T-cell (primary cell): ENCODE results near the gene NEMP1. TPM values are rescaled to one million over a fixed set of nuclear protein-coding genes. Genes with fewer than 3 reads are reported as not detected.

Experiments used
- ATAC-seq, 4 experiments: fragments of 200-7000 bp in 3 of 4; fragments of 150-1000 bp in 1 of 4; cut with Tn5 transposase; replicated peaks in 1 of 4; 1 replicate in 3 of 4; 2 replicates in 1 of 4; pipeline ENCODE4 v1.10.0; 2021; ENCODE audit warnings: moderate library complexity in 3 of 4, mild to moderate bottlenecking in 2 of 4, moderate number of reproducible peaks in 1 of 4
- CTCF ChIA-PET, 2 donors: fragments of 300-600 bp; sonication (Branson Sonifier 250); formaldehyde crosslinking; loops; one replicate each; lab custom pipeline; 2022; ENCODE audit warnings: antibody characterized with exemption in 2 of 2; lab: Charles Lee
- POLR2A ChIA-PET, 2 donors: fragments of 300-600 bp; sonication (Branson Sonifier 250); formaldehyde crosslinking; loops; one replicate each; lab custom pipeline; 2022; ENCODE audit warnings: antibody characterized with exemption in 2 of 2; lab: Charles Lee
- DNase-seq, 35 experiments: peaks; one replicate each; pipeline versions ENCODE4 v3.0.0 to v3.0.0-alpha.2; 2013 to 2023
- H3K27ac ChIP-seq: one replicate; pipeline ENCODE4 v1.5.1; 2013; ENCODE audit warnings: low read length
- H3K27me3 ChIP-seq, 2 experiments: replicated peaks in 1 of 2; 1 replicate in 1 of 2; 2 replicates in 1 of 2; pipeline versions ENCODE4 v1.6.1 to v1.7.0; 2013; ENCODE audit warnings: low read length in 1 of 2, mixed read lengths in 1 of 2; ENCODE audit not compliant: control insufficient read depth in 2 of 2, insufficient read depth in 2 of 2; ENCODE audit errors: extremely low read depth in 1 of 2
- H3K36me3 ChIP-seq, 2 donors: 1 replicate in 1 of 2; 2 replicates in 1 of 2; pipeline versions ENCODE4 v1.6.1 to v1.7.0; 2013; ENCODE audit warnings: low read length in 1 of 2; ENCODE audit not compliant: control insufficient read depth in 2 of 2, insufficient read depth in 1 of 2; ENCODE audit errors: extremely low read depth in 1 of 2
- H3K4me1 ChIP-seq, 2 experiments: 1 replicate in 1 of 2; 2 replicates in 1 of 2; pipeline versions ENCODE4 v1.6.1 to v1.7.0; 2013; ENCODE audit warnings: low read length in 2 of 2, mixed read lengths in 1 of 2; ENCODE audit not compliant: insufficient read depth in 2 of 2, control insufficient read depth in 1 of 2; ENCODE audit errors: extremely low read depth in 1 of 2
- H3K4me3 ChIP-seq, 2 donors: 1 replicate in 1 of 2; 2 replicates in 1 of 2; pipeline versions ENCODE4 v1.5.1 to v1.7.0; 2013; ENCODE audit warnings: mild to moderate bottlenecking in 2 of 2, low read length in 1 of 2, moderate library complexity in 1 of 2; ENCODE audit not compliant: control insufficient read depth in 1 of 2; ENCODE audit errors: extremely low read depth in 1 of 2
- H3K9me3 ChIP-seq: 2 replicates; pipeline ENCODE4 v1.7.0; 2013
- H3K27ac Mint-ChIP-seq, 2 donors: one replicate each; pipeline ENCODE4 v1.8.0; 2020 to 2021; ENCODE audit warnings: mild to moderate bottlenecking in 2 of 2, mixed read lengths in 2 of 2
- H3K27me3 Mint-ChIP-seq, 2 donors: one replicate each; pipeline ENCODE4 v1.8.0; 2021 to 2022; ENCODE audit warnings: mixed read lengths in 2 of 2
- H3K36me3 Mint-ChIP-seq: one replicate; pipeline ENCODE4 v1.8.0; 2021; ENCODE audit warnings: mixed read lengths
- H3K4me1 Mint-ChIP-seq, 3 donors: one replicate each; pipeline ENCODE4 v1.8.0; 2020 to 2022; ENCODE audit warnings: mixed read lengths in 3 of 3, mild to moderate bottlenecking in 1 of 3
- H3K4me3 Mint-ChIP-seq, 3 donors: one replicate each; pipeline ENCODE4 v1.8.0; 2020 to 2022; ENCODE audit warnings: mild to moderate bottlenecking in 3 of 3, mixed read lengths in 3 of 3, moderate library complexity in 3 of 3
- H3K9me3 Mint-ChIP-seq, 3 donors: one replicate each; pipeline ENCODE4 v1.8.0; 2020 to 2022; ENCODE audit warnings: mixed read lengths in 3 of 3
- WGBS: methylation state at CpG from one replicate; pipeline ENCODE4 v1.1.5; 2013; ENCODE audit warnings: missing lambda C conversion rate; ENCODE audit not compliant: insufficient coverage; 5-methylcytosine and 5-hydroxymethylcytosine counted together
- total RNA-seq, 35 experiments: library from RNA in 6 of 35; stranded (reverse) in 6 of 35; fragments of 120-200 nt in 1 of 35; gene quantifications; one replicate each; pipeline versions ENCODE4 v1.2.1 to v1.2.4 and lab custom pipeline; 2013 to 2026

The NEMP1 gene
- total RNA-seq, 5 donors from 2014 or later (not counting 1 experiment from before 2014, with no cell fraction given), result 10.7 to 26.1 (median 19.9) TPM

DNA sequence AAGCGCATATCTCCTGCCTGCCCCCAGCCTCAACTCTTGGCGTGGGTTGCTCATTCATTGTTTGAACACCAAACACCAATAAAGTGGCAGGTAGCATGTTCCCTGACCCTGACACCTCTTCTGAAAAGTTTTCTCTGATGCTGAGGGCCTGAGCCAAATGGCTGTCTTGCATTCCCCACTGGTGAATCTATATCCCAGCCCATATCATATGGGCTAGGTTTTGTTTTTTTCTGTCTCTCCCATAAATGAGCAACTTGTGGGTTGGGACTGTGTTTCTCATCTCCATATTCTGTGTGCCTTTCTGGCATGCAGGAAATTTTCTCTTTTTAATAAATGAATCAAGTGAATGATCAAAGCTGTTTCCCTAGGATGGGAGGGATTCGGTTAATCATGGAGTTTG, 33.7 kb downstream of the NEMP1 start:
- H3K36me3 ChIP-seq, result no peaks in the 10 kb centered on the region
- no peak overlapping the region for H3K27ac ChIP-seq
- H3K27me3 Mint-ChIP-seq, result peaks cover 0 to 5% of the 10 kb centered on the region in 2 donors
- H3K9me3 Mint-ChIP-seq, result no peaks in the 10 kb centered on the region
- ChIA-PET POLR2A (no interaction called here), CTCF (no interaction called here)
- H3K9me3 ChIP-seq, result no peaks in the 10 kb centered on the region
- H3K27ac Mint-ChIP-seq, result no peak overlapping the region
- peaks cover 20 to 46% (median 26%) of the 10 kb centered on the region in 3 donors for H3K4me1 Mint-ChIP-seq
- peaks cover 12 to 24% of the 10 kb centered on the region in 2 experiments for H3K4me1 ChIP-seq
- no peaks in the 10 kb centered on the region for H3K36me3 Mint-ChIP-seq
- DNase-seq (no peak), ATAC-seq (no peak)
- no CpG with 5 or more reads among the region's 3 CpGs for WGBS
- H3K4me3 Mint-ChIP-seq, result no peak overlapping the region
- peaks cover 0 to 9% of the 10 kb centered on the region in 2 experiments for H3K27me3 ChIP-seq
- no peak overlapping the region for H3K4me3 ChIP-seq

DNA sequence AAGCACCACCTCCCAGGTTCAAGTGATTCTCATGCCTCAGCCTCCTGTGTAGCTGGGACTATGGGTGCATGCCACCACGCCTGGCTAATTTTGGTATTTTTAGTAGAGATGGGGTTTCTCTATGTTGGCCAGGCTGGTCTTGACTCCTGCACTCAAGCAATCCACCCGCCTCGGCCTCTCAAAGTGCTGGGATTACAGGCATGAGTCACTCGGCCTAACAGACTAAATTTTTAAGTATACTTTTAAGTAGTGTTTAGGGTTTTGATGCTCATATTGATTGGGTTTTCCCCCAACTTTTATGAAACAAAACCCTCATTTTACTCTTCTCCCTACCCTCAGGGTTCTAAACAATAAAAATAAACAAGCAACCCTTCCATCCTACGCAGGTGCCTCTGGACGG, 34.1 kb downstream of the NEMP1 start:
- POLR2A ChIA-PET, result no interaction called here

DNA sequence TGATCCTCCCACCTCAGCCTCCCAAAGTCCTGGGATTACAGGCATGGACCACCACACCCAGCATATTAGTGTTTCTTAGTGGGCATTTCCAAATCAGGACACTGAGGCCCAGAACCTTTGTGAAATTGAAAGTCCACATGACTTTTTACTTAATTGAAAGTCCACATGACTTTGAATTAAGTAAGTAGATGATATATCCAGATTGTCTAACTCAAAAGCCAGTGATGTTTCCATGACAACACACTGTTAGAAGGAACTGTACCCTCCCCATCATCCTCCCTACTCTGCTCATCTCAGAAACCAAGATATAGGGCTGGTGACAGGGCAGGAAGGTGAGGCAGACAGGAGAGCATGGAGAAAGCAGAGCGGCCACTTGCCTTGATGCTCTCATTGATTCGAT, 35.9 kb downstream of the NEMP1 start:
- H3K4me3 ChIP-seq, result no peak overlapping the region
- ATAC-seq, result no peak

More for the DNA sequence above, 34.1 kb downstream of the NEMP1 start:
- Mint-ChIP-seq H3K9me3 (no peaks in the 10 kb centered on the region), H3K27ac (no peak overlapping the region), H3K36me3 (no peaks in the 10 kb centered on the region), H3K4me3 (no peak overlapping the region), H3K4me1 (peaks cover 21 to 50% (median 26%) of the 10 kb centered on the region in 3 donors), H3K27me3 (peaks cover 0 to 5% of the 10 kb centered on the region in 2 donors)
- no peak overlapping the region for H3K4me3 ChIP-seq
- H3K27me3 ChIP-seq, result peaks cover 0 to 9% of the 10 kb centered on the region in 2 experiments
- no peaks in the 10 kb centered on the region for H3K9me3 ChIP-seq
- H3K36me3 ChIP-seq, result no peaks in the 10 kb centered on the region
- peaks cover 12 to 24% of the 10 kb centered on the region in 2 experiments for H3K4me1 ChIP-seq
- H3K27ac ChIP-seq, result no peak overlapping the region
- no peak for ATAC-seq
- no peak for DNase-seq
- no CpG with 5 or more reads among the region's 6 CpGs for WGBS
- CTCF ChIA-PET, result interaction anchor here in 1 of 2 donors (0.6 kb wide), 1 partner anchor 305 kb away, joined by 3 read pairs; no protein-coding TSS in a partner anchor

DNA sequence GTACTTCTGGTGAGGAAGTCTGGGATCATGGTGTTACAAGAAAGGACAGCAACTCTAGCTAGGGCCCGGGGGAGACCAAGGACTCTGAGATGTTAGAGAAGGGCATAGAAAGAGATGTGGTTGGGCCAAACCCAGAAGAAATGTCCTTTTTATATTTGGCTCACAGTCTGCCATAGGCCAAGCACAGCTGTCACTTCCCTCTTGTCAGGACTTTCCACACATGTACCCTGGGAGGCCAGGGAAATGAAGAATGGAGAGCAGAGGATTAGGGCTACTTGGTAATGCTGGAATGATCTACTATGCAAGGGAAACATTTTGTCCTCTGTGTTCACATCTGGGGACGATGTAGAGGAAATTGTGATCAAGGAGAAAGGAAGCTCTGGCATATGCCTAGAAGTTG, 37.8 kb downstream of the NEMP1 start:
- H3K4me1 Mint-ChIP-seq, result peaks cover 5 to 23% (median 6%) of the 10 kb centered on the region in 3 donors
- H3K9me3 ChIP-seq, result no peaks in the 10 kb centered on the region
- DNase-seq, result no peak
- H3K27me3 ChIP-seq, result peaks cover 0 to 9% of the 10 kb centered on the region in 2 experiments
- peaks cover 0 to 3% of the 10 kb centered on the region in 2 donors for H3K27me3 Mint-ChIP-seq
- no peak overlapping the region for H3K4me3 ChIP-seq
- no peak overlapping the region for H3K27ac Mint-ChIP-seq
- POLR2A ChIA-PET, result interaction anchor here (0.5 to 0.6 kb wide), 5 partner anchors 14 to 405 kb away, joined by 3 to 6 read pairs (median 4); no protein-coding TSS in a partner anchor
- no peaks in the 10 kb centered on the region for H3K4me1 ChIP-seq
- no peak overlapping the region for H3K4me3 Mint-ChIP-seq
- WGBS, result no CpG with 5 or more reads among the region's 2 CpGs
- CTCF ChIA-PET, result interaction anchor here (0.6 to 0.9 kb wide), 4 partner anchors 9 to 860 kb away, joined by 3 to 6 read pairs (median 3); no protein-coding TSS in a partner anchor
- H3K36me3 Mint-ChIP-seq, result no peaks in the 10 kb centered on the region
- H3K36me3 ChIP-seq, result no peaks in the 10 kb centered on the region
- no peak overlapping the region for H3K27ac ChIP-seq
- no peak for ATAC-seq
- no peaks in the 10 kb centered on the region for H3K9me3 Mint-ChIP-seq

More for the DNA sequence above, 35.9 kb downstream of the NEMP1 start:
- ChIA-PET POLR2A (no interaction called here), CTCF (no interaction called here)
- Mint-ChIP-seq H3K27me3 (peaks cover 0 to 5% of the 10 kb centered on the region in 2 donors), H3K4me1 (peaks cover 22 to 42% (median 26%) of the 10 kb centered on the region in 3 donors), H3K9me3 (no peaks in the 10 kb centered on the region), H3K27ac (no peak overlapping the region), H3K4me3 (no peak overlapping the region), H3K36me3 (no peaks in the 10 kb centered on the region)
- no peak overlapping the region for H3K27ac ChIP-seq
- peaks cover 0 to 9% of the 10 kb centered on the region in 2 experiments for H3K27me3 ChIP-seq
- no peaks in the 10 kb centered on the region for H3K9me3 ChIP-seq
- no peak for DNase-seq
- no peaks in the 10 kb centered on the region for H3K36me3 ChIP-seq
- H3K4me1 ChIP-seq, result peaks cover 11 to 15% of the 10 kb centered on the region in 2 experiments
- WGBS, result 100% methylated on average over 1 of the region's 2 CpGs

DNA sequence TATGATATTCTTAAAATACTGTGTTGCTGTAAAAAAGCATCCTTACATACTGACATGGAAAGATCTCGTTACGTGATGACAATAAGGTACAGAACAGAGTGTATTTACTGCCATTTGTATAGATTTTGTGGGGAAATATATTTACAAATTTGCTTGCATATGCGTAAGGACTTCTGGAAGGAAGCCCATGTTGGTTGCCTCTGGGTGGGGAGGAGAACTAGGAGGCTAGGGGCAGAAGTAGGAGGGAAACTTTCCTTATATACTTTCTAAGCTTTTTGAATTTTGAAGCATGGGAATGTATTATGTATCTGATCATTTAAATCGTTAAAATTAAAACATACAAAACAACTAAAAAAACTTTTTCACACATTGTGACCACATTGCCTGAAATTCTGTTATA, 38.4 kb downstream of the NEMP1 start:
- Mint-ChIP-seq H3K27me3 (peaks cover 0 to 3% of the 10 kb centered on the region in 2 donors), H3K9me3 (no peaks in the 10 kb centered on the region), H3K4me1 (peaks cover 5 to 18% (median 6%) of the 10 kb centered on the region in 3 donors), H3K36me3 (no peaks in the 10 kb centered on the region), H3K27ac (no peak overlapping the region), H3K4me3 (no peak overlapping the region)
- H3K4me1 ChIP-seq, result no peaks in the 10 kb centered on the region
- ChIA-PET CTCF (interaction anchor here in 1 of 2 donors (0.9 kb wide), 2 partner anchors 9 to 31 kb away, joined by 3 read pairs; no protein-coding TSS in a partner anchor), POLR2A (interaction anchor here (0.6 kb wide), 2 partner anchors 56 to 405 kb away, joined by 4 to 6 read pairs; no protein-coding TSS in a partner anchor)
- H3K9me3 ChIP-seq, result no peaks in the 10 kb centered on the region
- peaks cover 0 to 9% of the 10 kb centered on the region in 2 experiments for H3K27me3 ChIP-seq
- ATAC-seq (no peak), DNase-seq (no peak)
- H3K4me3 ChIP-seq, result no peak overlapping the region
- no peak overlapping the region for H3K27ac ChIP-seq
- no peaks in the 10 kb centered on the region for H3K36me3 ChIP-seq
- no CpG with 5 or more reads among the region's 4 CpGs for whole genome bisulfite sequencing

DNA sequence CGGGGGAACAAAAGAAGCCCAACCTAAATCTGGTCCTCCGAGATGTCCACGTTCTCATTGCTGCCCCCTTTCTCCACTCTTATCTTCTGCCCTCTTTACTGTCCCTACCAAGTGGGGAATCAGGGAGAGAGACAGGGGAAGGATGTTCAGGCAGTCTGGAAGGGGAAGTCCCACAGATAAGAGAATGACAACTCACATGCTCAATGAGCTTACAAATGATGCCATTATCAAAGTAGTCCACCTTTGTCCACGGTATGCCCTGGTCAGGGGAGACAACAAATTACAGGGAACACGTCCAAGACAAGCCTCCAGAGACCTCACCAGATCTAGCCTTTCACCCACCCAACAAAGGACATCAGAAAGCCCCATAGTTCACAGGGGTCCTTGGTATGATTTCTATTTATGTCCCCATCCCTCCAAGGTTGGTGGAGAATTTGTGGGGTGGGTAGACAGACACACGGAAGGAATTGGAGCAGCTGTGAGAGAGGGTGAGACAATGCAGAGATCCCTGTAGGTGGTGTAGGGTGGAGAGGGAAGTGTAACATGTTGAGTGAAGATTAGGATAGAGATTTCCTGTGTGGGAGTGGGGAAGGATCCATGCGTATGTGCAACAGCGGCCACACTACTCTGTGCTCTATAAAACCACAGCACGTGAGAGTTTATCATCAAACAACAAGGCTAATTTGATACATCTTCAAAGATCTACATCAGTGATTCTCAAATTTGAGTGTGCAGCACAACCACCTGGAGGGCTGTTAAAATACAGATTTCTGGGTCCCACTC, 39.4 kb downstream of the NEMP1 start:
- WGBS, result 53% methylated on average over 3 of the region's 9 CpGs
- H3K4me1 ChIP-seq, result no peaks in the 10 kb centered on the region
- H3K4me3 ChIP-seq, result no peak overlapping the region
- ChIA-PET CTCF (no interaction called here), POLR2A (no interaction called here)
- Mint-ChIP-seq H3K4me3 (no peak overlapping the region), H3K9me3 (no peaks in the 10 kb centered on the region), H3K36me3 (no peaks in the 10 kb centered on the region), H3K27ac (peak overlapping the region in 1 of 2 donors; percentile 56), H3K4me1 (peaks cover 5 to 14% (median 6%) of the 10 kb centered on the region in 3 donors), H3K27me3 (peaks cover 0 to 3% of the 10 kb centered on the region in 2 donors)
- H3K36me3 ChIP-seq, result no peaks in the 10 kb centered on the region
- H3K9me3 ChIP-seq, result no peaks in the 10 kb centered on the region
- H3K27me3 ChIP-seq, result peaks cover 0 to 7% of the 10 kb centered on the region in 2 experiments
- H3K27ac ChIP-seq, result no peak overlapping the region
- DNase-seq (no peak), ATAC-seq (no peak)
